Fibroblast of the aortic adventitia (primary cell): ENCODE data around the gene TACR2. TPM values are rescaled to one million over a fixed set of nuclear protein-coding genes. Genes with fewer than 3 reads are reported as not detected.
A peak's percentile ranks its signal among the peaks of the same experiment; 100 is the strongest.

Source experiments
- DNase-seq: peaks from one replicate; pipeline ENCODE4 v3.0.0-alpha.2; 2010; ENCODE audit warnings: low read depth
- H3K4me3 ChIP-seq: 2 replicates; pipeline ENCODE4 v1.5.1; 2011; ENCODE audit warnings: low read depth, mild to moderate bottlenecking, control low read depth, low read length, moderate library complexity
- CTCF ChIP-seq: IDR thresholded peaks from 2 replicates; pipeline ENCODE4 v1.5.1; 2011; ENCODE audit warnings: mild to moderate bottlenecking, low read length, control low read depth, inconsistent platforms; ENCODE audit not compliant: insufficient read depth
- total RNA-seq: library from RNA; depleted of rRNA; stranded (reverse); fragments of >200 nt; gene quantifications from 2 replicates; pipeline ENCODE4 v1.2.3, GENCODE V29; 2012; ENCODE audit warnings: low replicate concordance

Gene TACR2
- total RNA-seq, 1 donor: 0.18 TPM

- no peak for TF ChIP-seq CTCF
- H3K4me3 ChIP-seq: no peak overlapping the region
- no peak for DNase-seq
Observed at GRCh38 chr10:69367469-69367868, 49.2 kb downstream of the TACR2 start.

GRCh38 chr10:69366738-69367137 is 50.0 kb downstream of the TACR2 start:
- DNase-seq: no peak
- no peak for TF ChIP-seq CTCF
- no peak overlapping the region for H3K4me3 ChIP-seq

GRCh38 chr10:69364232-69364940 is 52.3 kb downstream of the TACR2 start:
- no peak for DNase-seq
- TF ChIP-seq CTCF: no peak
- no peak overlapping the region for H3K4me3 ChIP-seq

GRCh38 chr10:69363666-69364065 is 53.1 kb downstream of the TACR2 start:
- no peak for TF ChIP-seq CTCF
- H3K4me3 ChIP-seq: no peak overlapping the region
- no peak for DNase-seq

GRCh38 chr10:69362471-69362954 is 54.2 kb downstream of the TACR2 start:
- no peak for TF ChIP-seq CTCF
- DNase-seq: peak; percentile 75
- no peak overlapping the region for H3K4me3 ChIP-seq

- TF ChIP-seq CTCF: no peak
- no peak for DNase-seq
- no peak overlapping the region for H3K4me3 ChIP-seq
Observed at GRCh38 chr10:69361303-69361614, 55.5 kb downstream of the TACR2 start.
